ENCODE data around the gene ANKK1. TPM values are rescaled to one million over a fixed set of nuclear protein-coding genes. Genes with fewer than 3 reads are reported as not detected.

ANKK1 gene
- total RNA-seq, 2 donors from 2014 or later: not detected

DNA sequence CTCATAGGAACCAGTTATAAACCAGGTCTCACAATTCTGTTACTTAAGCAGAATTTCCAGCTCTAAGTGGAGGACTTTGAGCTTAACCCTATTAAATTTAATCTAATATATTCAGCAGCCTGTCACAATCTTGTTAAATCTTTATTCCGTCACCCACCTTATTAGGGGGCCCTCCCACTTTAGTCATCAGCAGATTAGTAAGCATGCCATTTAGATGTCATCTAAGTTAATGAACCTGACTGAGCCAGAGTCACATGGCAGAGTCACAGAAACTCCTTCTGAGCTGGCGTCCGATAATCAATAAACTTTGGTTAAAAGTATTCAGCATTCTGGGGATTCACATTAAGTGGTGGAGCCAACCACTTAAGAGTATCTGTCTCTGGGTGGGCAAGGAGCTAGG is 38.1 kb upstream of the ANKK1 start:
- TF ChIP-seq, protein P1, sequence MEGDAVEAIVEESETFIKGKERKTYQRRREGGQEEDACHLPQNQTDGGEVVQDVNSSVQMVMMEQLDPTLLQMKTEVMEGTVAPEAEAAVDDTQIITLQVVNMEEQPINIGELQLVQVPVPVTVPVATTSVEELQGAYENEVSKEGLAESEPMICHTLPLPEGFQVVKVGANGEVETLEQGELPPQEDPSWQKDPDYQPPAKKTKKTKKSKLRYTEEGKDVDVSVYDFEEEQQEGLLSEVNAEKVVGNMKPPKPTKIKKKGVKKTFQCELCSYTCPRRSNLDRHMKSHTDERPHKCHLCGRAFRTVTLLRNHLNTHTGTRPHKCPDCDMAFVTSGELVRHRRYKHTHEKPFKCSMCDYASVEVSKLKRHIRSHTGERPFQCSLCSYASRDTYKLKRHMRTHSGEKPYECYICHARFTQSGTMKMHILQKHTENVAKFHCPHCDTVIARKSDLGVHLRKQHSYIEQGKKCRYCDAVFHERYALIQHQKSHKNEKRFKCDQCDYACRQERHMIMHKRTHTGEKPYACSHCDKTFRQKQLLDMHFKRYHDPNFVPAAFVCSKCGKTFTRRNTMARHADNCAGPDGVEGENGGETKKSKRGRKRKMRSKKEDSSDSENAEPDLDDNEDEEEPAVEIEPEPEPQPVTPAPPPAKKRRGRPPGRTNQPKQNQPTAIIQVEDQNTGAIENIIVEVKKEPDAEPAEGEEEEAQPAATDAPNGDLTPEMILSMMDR (IDR thresholded peaks at IDR 0.05): no peak
- DNase-seq (ENCODE audit: low spot score): no peak
- H3K27ac ChIP-seq: no peak overlapping the region
- no peaks in the 10 kb centered on the region for H3K27me3 ChIP-seq
- peaks cover 39% of the 10 kb centered on the region for H3K36me3 ChIP-seq
- H3K9me3 ChIP-seq: peaks cover 0 to 4% of the 10 kb centered on the region in 2 donors
- H3K4me1 ChIP-seq: no peaks in the 10 kb centered on the region
- H3K4me3 ChIP-seq: no peak overlapping the region

DNA sequence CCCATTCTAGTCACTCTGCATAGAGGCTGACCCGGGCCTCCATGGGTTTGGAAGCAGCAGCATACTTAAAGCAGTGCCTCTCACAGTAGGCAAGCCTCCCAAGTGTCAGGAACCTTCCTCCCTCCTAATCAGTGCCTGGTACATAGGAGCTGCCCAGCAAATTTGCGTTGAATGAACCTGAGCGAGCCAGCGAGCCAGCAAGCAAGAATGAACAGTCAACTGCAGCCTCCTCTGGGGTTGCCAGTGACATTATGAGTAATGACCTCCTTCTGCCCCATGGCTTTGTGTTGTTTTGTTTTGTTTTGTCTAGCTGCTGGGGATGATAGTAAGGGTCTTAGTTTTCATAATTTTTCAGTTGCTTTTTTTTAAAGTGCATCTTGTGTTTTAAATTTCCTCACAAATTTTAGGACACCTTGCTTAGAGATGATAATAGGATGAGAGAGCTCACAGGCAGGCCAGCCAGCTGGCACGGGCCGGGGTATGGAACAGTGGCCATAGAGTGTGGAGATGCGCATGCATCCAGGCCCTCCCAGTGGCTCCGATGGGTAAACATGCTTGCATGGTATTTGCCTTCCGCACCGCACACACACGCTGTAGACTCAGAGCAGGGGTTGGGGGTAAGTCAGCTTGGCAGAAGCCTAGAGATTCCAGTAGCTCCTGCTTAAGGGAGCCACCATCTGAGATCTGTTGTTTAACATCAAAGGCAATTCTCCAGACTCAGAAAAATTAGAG is 37.1 kb upstream of the ANKK1 start:
- H3K9me3 ChIP-seq: peaks cover 0 to 14% of the 10 kb centered on the region in 2 donors
- no peak overlapping the region for H3K4me3 ChIP-seq
- peaks cover 42% of the 10 kb centered on the region for H3K36me3 ChIP-seq
- H3K27ac ChIP-seq: no peak overlapping the region
- H3K4me1 ChIP-seq: no peaks in the 10 kb centered on the region
- TF ChIP-seq, protein P1 (IDR thresholded peaks at IDR 0.05): no peak
- H3K27me3 ChIP-seq: no peaks in the 10 kb centered on the region
- no peak for DNase-seq (ENCODE audit: low spot score)

DNA sequence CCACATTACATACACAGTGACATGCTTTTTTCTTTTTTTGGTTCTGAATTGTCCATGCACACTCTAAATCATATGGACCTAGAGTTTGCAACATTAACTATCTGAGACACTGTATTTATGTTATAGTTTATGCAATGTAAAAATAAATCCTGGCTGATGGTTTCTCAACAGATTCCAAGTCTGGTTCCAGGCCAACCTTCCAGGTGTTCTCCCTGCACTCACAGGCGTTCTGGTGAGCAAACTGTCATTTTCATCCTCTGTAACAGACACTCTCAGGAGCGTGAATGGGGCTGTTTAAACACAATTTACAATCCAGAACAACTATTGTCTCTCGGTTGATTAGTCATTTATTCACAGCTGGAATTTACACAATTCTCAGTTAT is 36.5 kb upstream of the ANKK1 start:
- DNase-seq (ENCODE audit: low spot score): no peak
- Histone ChIP-seq H3K36me3 (peaks cover 48% of the 10 kb centered on the region), H3K4me3 (no peak overlapping the region), H3K27ac (no peak overlapping the region), H3K27me3 (no peaks in the 10 kb centered on the region), H3K9me3 (peaks cover 0 to 20% of the 10 kb centered on the region in 2 donors), H3K4me1 (no peaks in the 10 kb centered on the region)
- TF ChIP-seq, protein P1 (IDR thresholded peaks at IDR 0.05): no peak

DNA sequence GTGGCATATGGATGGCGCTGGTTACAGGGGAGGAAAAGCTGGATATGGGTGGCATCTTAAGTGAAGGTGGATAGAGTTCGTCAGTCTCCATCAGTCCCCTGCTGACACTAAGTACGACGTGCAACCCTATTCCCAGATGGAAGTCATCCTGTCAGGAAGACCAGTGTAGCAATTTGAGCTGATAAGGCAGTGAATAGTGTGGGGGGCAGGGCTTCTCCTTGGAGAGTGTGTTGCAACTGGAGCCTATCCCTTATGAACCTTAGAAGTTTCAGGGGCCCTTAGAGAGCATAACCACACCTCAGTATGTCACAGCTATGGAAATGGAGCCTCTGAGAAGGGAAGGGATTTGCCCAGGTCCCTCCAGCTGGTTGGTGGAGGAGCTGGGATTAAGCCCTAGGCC is 36.1 kb upstream of the ANKK1 start:
- peaks cover 52% of the 10 kb centered on the region for H3K36me3 ChIP-seq
- H3K27me3 ChIP-seq: no peaks in the 10 kb centered on the region
- H3K9me3 ChIP-seq: peaks cover 0 to 24% of the 10 kb centered on the region in 2 donors
- no peak overlapping the region for H3K27ac ChIP-seq
- H3K4me1 ChIP-seq: no peaks in the 10 kb centered on the region
- no peak for DNase-seq (ENCODE audit: low spot score)
- H3K4me3 ChIP-seq: no peak overlapping the region
- TF ChIP-seq, protein P1 (IDR thresholded peaks at IDR 0.05): no peak

DNA sequence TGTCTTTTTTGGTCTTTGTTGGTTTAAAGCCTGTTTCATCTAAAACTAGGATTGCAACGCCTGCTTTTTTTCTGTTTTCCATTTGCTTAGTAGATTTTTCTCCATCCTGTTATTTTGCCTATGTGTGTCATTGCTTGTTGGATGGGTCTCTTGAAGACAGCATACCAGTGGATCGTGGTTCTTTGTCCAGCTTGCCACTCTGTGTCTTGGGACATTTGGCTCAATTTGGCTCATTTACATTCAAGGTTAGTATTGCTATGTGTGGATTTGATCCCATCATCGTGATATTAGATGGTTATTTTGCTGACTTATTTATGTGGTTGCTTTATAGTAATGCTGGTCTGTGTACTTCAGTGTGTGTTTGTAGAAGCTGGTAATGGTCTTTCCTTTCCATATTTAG is 31.4 kb upstream of the ANKK1 start:
- no peaks in the 10 kb centered on the region for H3K4me1 ChIP-seq
- no peaks in the 10 kb centered on the region for H3K27me3 ChIP-seq
- no peak overlapping the region for H3K4me3 ChIP-seq
- peaks cover 76% of the 10 kb centered on the region for H3K36me3 ChIP-seq
- no peak for DNase-seq (ENCODE audit: low spot score)
- TF ChIP-seq, protein P1 (IDR thresholded peaks at IDR 0.05): no peak
- peaks cover 0 to 31% of the 10 kb centered on the region in 2 donors for H3K9me3 ChIP-seq
- H3K27ac ChIP-seq: no peak overlapping the region

DNA sequence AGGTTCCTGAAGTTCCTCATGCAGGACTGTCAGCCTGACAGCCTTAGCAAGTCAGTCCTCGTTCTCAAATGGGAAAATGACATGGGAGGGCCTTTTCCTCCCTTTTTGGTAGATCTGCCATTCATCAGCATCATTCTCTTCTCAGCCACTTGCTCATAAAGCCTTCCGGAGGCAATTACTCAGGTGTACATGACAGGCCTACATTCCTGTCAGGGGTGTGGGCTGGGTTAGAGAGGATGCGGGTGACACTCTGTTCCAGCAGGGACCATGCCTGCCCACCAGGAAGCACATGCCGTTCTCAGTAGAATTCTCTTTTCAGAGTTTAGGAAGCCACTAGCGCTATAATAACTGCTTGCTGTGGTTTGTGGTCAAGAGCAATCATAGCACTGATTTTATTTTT is 24.2 kb upstream of the ANKK1 start:
- Histone ChIP-seq H3K4me1 (no peaks in the 10 kb centered on the region), H3K4me3 (no peak overlapping the region), H3K36me3 (peaks cover 54% of the 10 kb centered on the region), H3K27ac (no peak overlapping the region), H3K27me3 (no peaks in the 10 kb centered on the region), H3K9me3 (no peaks in the 10 kb centered on the region)
- no peak for DNase-seq (ENCODE audit: low spot score)
- TF ChIP-seq, protein P1 (IDR thresholded peaks at IDR 0.05): no peak

Measured in right atrium auricular region (tissue), 2 donors.